HepG2 (cell line): ENCODE data around the gene TMEM253. TPM values are rescaled to one million over a fixed set of nuclear protein-coding genes. Genes with fewer than 3 reads are reported as not detected.

Experiments used
- ATM ChIP-seq: fragments of 450-650 bp; IDR thresholded peaks from 2 replicates; pipeline ENCODE4 v1.7.1; 2017; ENCODE audit warnings: mild to moderate bottlenecking, borderline replicate concordance
- BRD4 ChIP-seq: sonication (generic); formaldehyde crosslinking; IDR thresholded peaks from 2 replicates; pipeline ENCODE4 v1.4.0; 2020; ENCODE audit warnings: missing genetic modification reagents
- CAMTA2 ChIP-seq: sonication (generic); formaldehyde crosslinking; IDR thresholded peaks from 2 replicates; pipeline ENCODE4 v1.4.0; 2020; ENCODE audit warnings: mild to moderate bottlenecking, missing genetic modification reagents, borderline replicate concordance
- ELF1 ChIP-seq: sonication (generic); formaldehyde crosslinking; IDR thresholded peaks from 2 replicates; pipeline ENCODE4 v1.4.0; 2020; ENCODE audit warnings: missing genetic modification reagents
- FIP1L1 ChIP-seq: fragments of 200-400 bp; formaldehyde crosslinking; IDR thresholded peaks from 2 replicates; pipeline ENCODE4 v1.6.1; 2018; ENCODE audit warnings: low read depth, mild to moderate bottlenecking, low read length, moderate library complexity, borderline replicate concordance; ENCODE audit not compliant: insufficient read depth
- FOXJ3 ChIP-seq: sonication (generic); formaldehyde crosslinking; IDR thresholded peaks from 2 replicates; pipeline ENCODE4 v1.4.0; 2020; ENCODE audit warnings: missing genetic modification reagents, mild to moderate bottlenecking, borderline replicate concordance
- FOXM1 ChIP-seq: sonication (generic); formaldehyde crosslinking; IDR thresholded peaks from 2 replicates; pipeline ENCODE4 v1.5.0; 2020; ENCODE audit warnings: missing genetic modification reagents
- GATAD1 ChIP-seq: IDR thresholded peaks from 2 replicates; pipeline ENCODE4 v1.6.1; 2016; ENCODE audit warnings: missing genetic modification reagents, missing compliant biosample characterization
- IKZF4 ChIP-seq: sonication (generic); formaldehyde crosslinking; IDR thresholded peaks from 2 replicates; pipeline ENCODE4 v1.5.1; 2020; ENCODE audit warnings: borderline replicate concordance, mild to moderate bottlenecking, low read depth, missing genetic modification reagents; ENCODE audit errors: not compliant biosample characterization
- KLF16 ChIP-seq, 2 experiments: sonication (generic) in 1 of 2; formaldehyde crosslinking in 1 of 2; IDR thresholded peaks; 2 replicates each; pipeline versions ENCODE4 v1.6.1 to v1.8.0; 2016 to 2023; ENCODE audit warnings: missing genetic modification reagents in 2 of 2, missing compliant biosample characterization in 1 of 2
- NCOA1 ChIP-seq: sonication (generic); formaldehyde crosslinking; IDR thresholded peaks from 2 replicates; pipeline ENCODE4 v1.9.0; 2021; ENCODE audit warnings: missing genetic modification reagents
- NFE2 ChIP-seq: sonication (generic); formaldehyde crosslinking; IDR thresholded peaks from 2 replicates; pipeline ENCODE4 v1.4.0; 2020; ENCODE audit warnings: missing genetic modification reagents
- NFYB ChIP-seq: sonication (generic); formaldehyde crosslinking; IDR thresholded peaks from 2 replicates; pipeline ENCODE4 v1.4.0; 2020; ENCODE audit warnings: missing genetic modification reagents
- RBM39 ChIP-seq: fragments of 200-400 bp; formaldehyde crosslinking; IDR thresholded peaks from one replicate; pipeline ENCODE4 v1.6.1; 2018; ENCODE audit warnings: antibody characterized with exemption, mild to moderate bottlenecking, low read depth, low read length; ENCODE audit not compliant: poor library complexity, severe bottlenecking
- RELA ChIP-seq: sonication (generic); formaldehyde crosslinking; IDR thresholded peaks from 2 replicates; pipeline ENCODE4 v1.4.0; 2020; ENCODE audit warnings: missing genetic modification reagents
- RFXANK ChIP-seq: IDR thresholded peaks from 2 replicates; pipeline ENCODE4 v1.6.1; 2016
- RORA ChIP-seq: sonication (generic); formaldehyde crosslinking; IDR thresholded peaks from 2 replicates; pipeline ENCODE4 v1.5.0; 2020; ENCODE audit warnings: mild to moderate bottlenecking, missing genetic modification reagents, moderate library complexity
- STAG1 ChIP-seq: sonication (generic); formaldehyde crosslinking; IDR thresholded peaks from 2 replicates; pipeline ENCODE4 v1.4.0; 2020; ENCODE audit warnings: missing genetic modification reagents
- TBP ChIP-seq: sonication (generic); formaldehyde crosslinking; IDR thresholded peaks from 2 replicates; pipeline ENCODE4 v1.5.0; 2020; ENCODE audit warnings: missing genetic modification reagents
- THYN1 ChIP-seq: sonication (generic); formaldehyde crosslinking; IDR thresholded peaks from 2 replicates; pipeline ENCODE4 v1.8.1; 2023; ENCODE audit warnings: low read depth, mild to moderate bottlenecking, moderate library complexity, missing genetic modification reagents, borderline replicate concordance
- ZBTB14 ChIP-seq: sonication (generic); formaldehyde crosslinking; IDR thresholded peaks from 2 replicates; pipeline ENCODE4 v1.4.0; 2020; ENCODE audit warnings: missing genetic modification reagents
- ZNF205 ChIP-seq: IDR thresholded peaks from 2 replicates; pipeline ENCODE4 v1.6.1; 2018; ENCODE audit warnings: missing biosample characterization, missing genetic modification reagents
- ZNF235 ChIP-seq: sonication (generic); formaldehyde crosslinking; IDR thresholded peaks from 2 replicates; pipeline ENCODE4 v1.8.1; 2023; ENCODE audit warnings: mild to moderate bottlenecking, missing genetic modification reagents, borderline replicate concordance
- ZNF451 ChIP-seq: sonication (generic); formaldehyde crosslinking; IDR thresholded peaks from 2 replicates; pipeline ENCODE4 v1.5.0; 2020; ENCODE audit warnings: mild to moderate bottlenecking, missing genetic modification reagents
- ZNF615 ChIP-seq: sonication (generic); formaldehyde crosslinking; IDR thresholded peaks from 2 replicates; pipeline ENCODE4 v1.5.0; 2020; ENCODE audit warnings: mild to moderate bottlenecking, missing genetic modification reagents, borderline replicate concordance
- ZNF746 ChIP-seq: sonication (generic); formaldehyde crosslinking; IDR thresholded peaks from 2 replicates; pipeline ENCODE4 v1.8.0; 2022; ENCODE audit warnings: mild to moderate bottlenecking, missing genetic modification reagents
- ZNF749 ChIP-seq: sonication (generic); formaldehyde crosslinking; IDR thresholded peaks from 2 replicates; pipeline ENCODE4 v1.8.0; 2022; ENCODE audit warnings: mild to moderate bottlenecking, missing genetic modification reagents, moderate library complexity, borderline replicate concordance
- ZNF790 ChIP-seq: sonication (generic); formaldehyde crosslinking; IDR thresholded peaks from 2 replicates; pipeline ENCODE4 v1.8.0; 2022; ENCODE audit warnings: missing genetic modification reagents, mild to moderate bottlenecking, borderline replicate concordance
- ZSCAN20 ChIP-seq: sonication (generic); formaldehyde crosslinking; IDR thresholded peaks from 2 replicates; pipeline ENCODE4 v1.4.0; 2020; ENCODE audit warnings: missing genetic modification reagents, mild to moderate bottlenecking, borderline replicate concordance
- ZZZ3 ChIP-seq: sonication (generic); formaldehyde crosslinking; IDR thresholded peaks from 2 replicates; pipeline ENCODE4 v1.4.0; 2020; ENCODE audit warnings: missing genetic modification reagents, mild to moderate bottlenecking, borderline replicate concordance
- polyA plus RNA-seq, 8 experiments: library from polyadenylated mRNA; depleted of rRNA in 3 of 8; stranded (reverse) in 7 of 8; unstranded in 1 of 8; fragments of >200 nt; fragmentation: Illumina TruSeq in 4 of 8; extraction: Trizol in 4 of 8; gene quantifications; 2 replicates each; pipeline versions ENCODE4 v1.2.1 to v1.2.3, GENCODE V29; 2011 to 2016; ENCODE audit warnings: low read depth in 4 of 8, missing spikeins in 1 of 8, mixed read lengths in 1 of 8; ENCODE audit not compliant: insufficient read depth in 1 of 8
- total RNA-seq, 5 experiments: library from RNA; depleted of rRNA; stranded (reverse); fragments of >200 nt; fragmentation: Illumina TruSeq; extraction: Trizol; gene quantifications; 2 replicates each; pipeline ENCODE4 v1.2.3, GENCODE V29; 2016; ENCODE audit warnings: low read depth in 1 of 5

The TMEM253 gene
- total and polyA plus RNA-seq, 2 of the 13 experiments (the other 11 are each of a cell fraction or from before 2014, with no cell fraction given) = 0.29 to 0.45 TPM

DNA sequence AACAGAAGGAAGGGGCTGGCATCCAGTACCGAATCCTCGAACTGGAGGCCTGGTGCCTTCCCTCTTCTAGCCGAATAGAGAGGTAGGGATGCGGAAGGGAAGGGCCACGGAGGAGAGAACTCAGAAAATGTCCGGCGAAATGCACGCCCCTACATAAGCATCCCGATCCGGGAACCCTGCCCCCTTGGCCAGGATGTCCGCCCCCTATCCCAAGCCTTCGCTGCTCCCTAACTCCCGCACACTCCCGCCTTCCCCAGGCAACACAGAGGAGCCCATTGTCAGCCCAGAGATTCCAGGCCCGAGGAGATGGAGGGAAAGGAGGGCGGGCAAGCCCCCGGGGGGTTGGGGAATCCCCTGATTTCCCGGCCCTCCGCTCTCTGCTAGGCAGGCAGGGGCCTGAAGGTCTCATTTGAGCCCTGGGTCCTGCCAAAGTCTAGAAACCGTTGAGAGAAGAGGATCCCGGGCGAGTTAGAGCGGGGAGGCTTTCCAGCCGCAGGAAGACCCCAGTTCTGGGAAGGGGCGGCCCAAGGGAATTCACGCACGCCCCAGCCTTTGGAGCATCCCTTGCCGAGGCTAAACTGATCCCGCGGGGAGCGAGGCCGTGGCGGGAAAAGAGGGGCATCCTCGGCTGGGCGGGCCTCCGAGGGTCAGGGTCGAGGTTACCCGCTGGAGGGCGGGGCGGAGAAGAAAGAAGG is 31.3 kb upstream of the TMEM253 start (continued):
- TF ChIP-seq ZBTB14 (CRISPR knock-in tag) (0 out of 2 replicates have a peak, but pooled peaks have one; percentile 13), ZNF790 (CRISPR knock-in tag) (no peak), FOXJ3 (CRISPR knock-in tag) (no peak), ZNF235 (0 out of 2 replicates have a peak, but pooled peaks have one; percentile 42), IKZF4 (CRISPR knock-in tag) (no peak), GATAD1 (CRISPR knock-in tag) (no peak), ZNF746 (peak; percentile 87), ELF1 (no peak), FOXM1 (no peak), RELA (CRISPR knock-in tag) (peak; percentile 89), ZNF749 (CRISPR knock-in tag) (no peak), CAMTA2 (CRISPR knock-in tag) (0 out of 2 replicates have a peak, but pooled peaks have one; percentile 85), TBP (CRISPR knock-in tag) (no peak), NFE2 (CRISPR knock-in tag) (no peak), ZNF205 (no peak), ATM (no peak), NCOA1 (CRISPR knock-in tag) (0 out of 2 replicates have a peak, but pooled peaks have one; percentile 71), RORA (CRISPR knock-in tag) (no peak), NFYB (CRISPR knock-in tag) (0 out of 2 replicates have a peak, but pooled peaks have one; percentile 16), RFXANK (no peak), KLF16 (CRISPR knock-in tag; IDR thresholded peaks at IDR 0.05) (peak in 1 of 2 experiments; percentile 12; a peak in 2 of 4 replicates), ZZZ3 (CRISPR knock-in tag) (peak; percentile 75; the same call in 1 of the 2 replicates), FIP1L1 (no peak), ZNF615 (0 out of 2 replicates have a peak, but pooled peaks have one; percentile 34), THYN1 (CRISPR knock-in tag) (no peak), ZNF451 (no peak), ZSCAN20 (CRISPR knock-in tag) (no peak), STAG1 (CRISPR knock-in tag) (no peak), RBM39 (peak; percentile 85), BRD4 (CRISPR knock-in tag) (peak; percentile 35; the same call in 1 of the 2 replicates)
